ENCODE data around the gene PDGFRB.

GRCh38 chr5:150153483-150153882, 2.2 kb downstream of the PDGFRB start:
- no peak for TF ChIP-seq EZH2 (IDR thresholded peaks at IDR 0.05; ENCODE audit: borderline replicate concordance, insufficient read depth, low read length, poor library complexity, severe bottlenecking)
- no peak for TF ChIP-seq CTCF (IDR thresholded peaks at IDR 0.05; ENCODE audit: poor library complexity, severe bottlenecking)
- TF ChIP-seq, protein P1, sequence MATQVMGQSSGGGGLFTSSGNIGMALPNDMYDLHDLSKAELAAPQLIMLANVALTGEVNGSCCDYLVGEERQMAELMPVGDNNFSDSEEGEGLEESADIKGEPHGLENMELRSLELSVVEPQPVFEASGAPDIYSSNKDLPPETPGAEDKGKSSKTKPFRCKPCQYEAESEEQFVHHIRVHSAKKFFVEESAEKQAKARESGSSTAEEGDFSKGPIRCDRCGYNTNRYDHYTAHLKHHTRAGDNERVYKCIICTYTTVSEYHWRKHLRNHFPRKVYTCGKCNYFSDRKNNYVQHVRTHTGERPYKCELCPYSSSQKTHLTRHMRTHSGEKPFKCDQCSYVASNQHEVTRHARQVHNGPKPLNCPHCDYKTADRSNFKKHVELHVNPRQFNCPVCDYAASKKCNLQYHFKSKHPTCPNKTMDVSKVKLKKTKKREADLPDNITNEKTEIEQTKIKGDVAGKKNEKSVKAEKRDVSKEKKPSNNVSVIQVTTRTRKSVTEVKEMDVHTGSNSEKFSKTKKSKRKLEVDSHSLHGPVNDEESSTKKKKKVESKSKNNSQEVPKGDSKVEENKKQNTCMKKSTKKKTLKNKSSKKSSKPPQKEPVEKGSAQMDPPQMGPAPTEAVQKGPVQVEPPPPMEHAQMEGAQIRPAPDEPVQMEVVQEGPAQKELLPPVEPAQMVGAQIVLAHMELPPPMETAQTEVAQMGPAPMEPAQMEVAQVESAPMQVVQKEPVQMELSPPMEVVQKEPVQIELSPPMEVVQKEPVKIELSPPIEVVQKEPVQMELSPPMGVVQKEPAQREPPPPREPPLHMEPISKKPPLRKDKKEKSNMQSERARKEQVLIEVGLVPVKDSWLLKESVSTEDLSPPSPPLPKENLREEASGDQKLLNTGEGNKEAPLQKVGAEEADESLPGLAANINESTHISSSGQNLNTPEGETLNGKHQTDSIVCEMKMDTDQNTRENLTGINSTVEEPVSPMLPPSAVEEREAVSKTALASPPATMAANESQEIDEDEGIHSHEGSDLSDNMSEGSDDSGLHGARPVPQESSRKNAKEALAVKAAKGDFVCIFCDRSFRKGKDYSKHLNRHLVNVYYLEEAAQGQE (IDR thresholded peaks at IDR 0.05; ENCODE audit: borderline replicate concordance) = no peak
- TF ChIP-seq POLR2AphosphoS5 (IDR thresholded peaks at IDR 0.05) = no peak
- TF ChIP-seq RAD21 (conservative IDR thresholded peaks at IDR 0.05) = no peak
- TF ChIP-seq EP300 (conservative IDR thresholded peaks at IDR 0.05; ENCODE audit: poor library complexity, severe bottlenecking) = no peak
- no peak for TF ChIP-seq MXI1 (conservative IDR thresholded peaks at IDR 0.05; ENCODE audit: poor library complexity, severe bottlenecking)
- no peak for TF ChIP-seq SMC3 (conservative IDR thresholded peaks at IDR 0.05; ENCODE audit: poor library complexity)

Measured in neural cell (in vitro differentiated cells).